ENCODE results near the gene TAF1A. TPM values are rescaled to one million over a fixed set of nuclear protein-coding genes. Genes with fewer than 3 reads are reported as not detected.
A peak's percentile ranks its signal among the peaks of the same experiment; 100 is the strongest.

The TAF1A gene
- total RNA-seq, 4 donors from 2014 or later: 2.5 to 4.5 (median 3.9) TPM

DNA sequence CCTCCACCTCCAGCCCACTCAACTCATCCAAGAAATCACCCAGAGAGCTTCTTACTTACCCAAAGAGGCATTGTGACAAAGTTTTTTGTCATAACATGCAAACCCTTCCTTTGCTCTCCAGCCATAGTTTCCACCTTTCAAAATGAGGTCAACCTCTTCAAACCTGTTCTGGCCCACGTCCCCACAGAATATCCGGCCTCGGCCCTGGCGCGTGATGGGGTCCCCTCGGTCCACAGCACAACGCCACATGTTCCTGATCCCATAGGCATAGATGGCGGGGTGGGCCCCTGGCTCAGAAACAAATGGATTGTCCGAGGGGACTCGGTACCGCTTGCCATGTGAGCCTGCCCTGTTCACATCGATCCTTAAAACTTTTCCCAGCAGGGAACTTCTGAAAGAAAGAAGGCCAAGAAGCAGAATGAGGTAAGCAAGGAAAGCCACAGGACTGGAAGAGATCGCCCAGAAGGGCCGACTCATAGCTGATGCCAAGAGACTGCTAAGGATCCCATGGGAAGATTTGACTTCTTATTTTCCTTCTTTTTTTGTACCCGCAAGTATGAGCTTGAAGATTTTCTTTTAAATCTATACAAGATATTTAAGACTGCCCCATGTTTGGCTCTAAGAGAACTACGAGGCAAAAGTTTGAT lies 49.7 kb downstream of the TAF1A start:
- H3K4me3 ChIP-seq: no peak overlapping the region
- no peak for TF ChIP-seq CTCF (IDR thresholded peaks at IDR 0.05)
- no peak for TF ChIP-seq POLR2A (IDR thresholded peaks at IDR 0.05; ENCODE audit: low read depth)
- TF ChIP-seq POLR2AphosphoS5 (IDR thresholded peaks at IDR 0.05): no peak
- TF ChIP-seq EP300 (IDR thresholded peaks at IDR 0.05): no peak
- intact Hi-C loops (cut with DNase I): no loop called here
- no peaks in the 10 kb centered on the region for H3K36me3 ChIP-seq
- no peaks in the 10 kb centered on the region for H3K9me3 ChIP-seq
- peaks cover 0 to 19% (median 0%) of the 10 kb centered on the region in 4 donors for H3K27me3 ChIP-seq
- no peaks in the 10 kb centered on the region for H3K4me1 ChIP-seq
- WGBS: 90% methylated on average over 16 of the region's 16 CpGs
- H3K27ac ChIP-seq (replicated peaks in 1 of 4): no peak overlapping the region
- peak; percentile 47 for DNase-seq (ENCODE audit: extremely low spot score)

- Histone ChIP-seq H3K36me3 (no peaks in the 10 kb centered on the region), H3K27ac (replicated peaks in 1 of 4) (no peak overlapping the region), H3K4me1 (no peaks in the 10 kb centered on the region), H3K4me3 (no peak overlapping the region), H3K9me3 (no peaks in the 10 kb centered on the region), H3K27me3 (no peaks in the 10 kb centered on the region)
- DNase-seq (ENCODE audit: extremely low spot score): no peak
- TF ChIP-seq POLR2A (IDR thresholded peaks at IDR 0.05; ENCODE audit: low read depth) (no peak), POLR2AphosphoS5 (IDR thresholded peaks at IDR 0.05) (no peak), EP300 (IDR thresholded peaks at IDR 0.05) (no peak), CTCF (IDR thresholded peaks at IDR 0.05) (no peak)
- intact Hi-C loops (cut with DNase I): no loop called here
- 88% methylated on average over 5 of the region's 5 CpGs for WGBS
Measured at GRCh38 chr1:222535455-222535854, 54.3 kb downstream of the TAF1A start.

DNA sequence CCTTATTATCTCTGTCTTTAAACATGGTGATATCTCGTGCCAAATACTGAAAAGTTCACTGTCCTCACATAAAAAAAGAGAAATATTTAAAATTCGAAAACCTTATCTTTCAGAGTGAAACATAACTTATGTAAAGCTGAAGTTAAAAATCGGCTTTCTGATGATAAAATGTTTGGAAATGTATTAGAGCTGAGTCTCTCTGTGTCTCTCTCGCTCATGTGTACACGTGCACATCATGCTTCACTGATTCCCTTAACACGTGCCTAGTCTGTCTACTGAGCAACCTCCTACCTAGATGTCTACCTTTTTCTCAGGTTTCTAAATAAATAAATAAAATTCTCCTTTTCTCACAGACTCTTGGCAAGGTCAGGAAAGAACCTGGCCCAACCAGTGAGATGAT lies 58.9 kb downstream of the TAF1A start:
- Histone ChIP-seq H3K4me1 (no peaks in the 10 kb centered on the region), H3K36me3 (no peaks in the 10 kb centered on the region), H3K9me3 (no peaks in the 10 kb centered on the region), H3K27ac (replicated peaks in 1 of 4) (no peak overlapping the region), H3K27me3 (peaks cover 0 to 8% (median 0%) of the 10 kb centered on the region in 4 donors), H3K4me3 (no peak overlapping the region)
- DNase-seq (ENCODE audit: extremely low spot score): no peak
- WGBS: 73% methylated on average over 6 of the region's 6 CpGs
- TF ChIP-seq POLR2A (IDR thresholded peaks at IDR 0.05; ENCODE audit: low read depth) (no peak), CTCF (IDR thresholded peaks at IDR 0.05) (no peak), POLR2AphosphoS5 (IDR thresholded peaks at IDR 0.05) (no peak), EP300 (IDR thresholded peaks at IDR 0.05) (no peak)
- intact Hi-C loops (cut with DNase I): no loop called here

DNA sequence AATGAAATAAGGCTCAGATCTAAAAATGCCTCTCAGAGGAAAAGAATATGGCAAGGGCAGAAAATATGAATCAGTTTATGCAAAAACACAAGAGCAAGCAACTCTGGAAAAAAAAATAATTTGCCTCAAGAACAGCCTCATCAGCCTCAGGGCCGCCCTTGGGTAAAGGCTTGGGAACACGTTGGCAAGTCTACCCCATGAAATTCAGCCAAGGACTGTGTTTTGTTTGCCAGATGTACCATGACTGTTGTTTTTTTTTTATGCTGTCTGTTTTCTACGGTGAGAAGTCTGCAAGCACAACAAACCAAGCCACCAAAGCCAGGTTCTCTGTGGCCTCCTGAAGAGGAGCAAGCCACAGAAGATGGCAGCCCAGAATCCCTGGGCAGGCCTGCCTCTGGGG lies 59.8 kb downstream of the TAF1A start:
- whole genome bisulfite sequencing: 70% methylated on average over 3 of the region's 3 CpGs
- intact Hi-C loops (cut with DNase I): no loop called here

More for the DNA sequence above, 59.8 kb downstream of the TAF1A start:
- no peak for DNase-seq (ENCODE audit: extremely low spot score)
- Histone ChIP-seq H3K4me1 (no peaks in the 10 kb centered on the region), H3K27me3 (peaks cover 0 to 13% (median 0%) of the 10 kb centered on the region in 4 donors), H3K27ac (replicated peaks in 1 of 4) (no peak overlapping the region), H3K36me3 (no peaks in the 10 kb centered on the region), H3K9me3 (no peaks in the 10 kb centered on the region), H3K4me3 (no peak overlapping the region)
- TF ChIP-seq EP300 (IDR thresholded peaks at IDR 0.05) (no peak), POLR2AphosphoS5 (IDR thresholded peaks at IDR 0.05) (no peak), CTCF (IDR thresholded peaks at IDR 0.05) (no peak), POLR2A (IDR thresholded peaks at IDR 0.05; ENCODE audit: low read depth) (no peak)
